NCI-H345 treated with DMSO at 0.1 percent for 48 hours (cell line): ENCODE results near the gene THBS2.
"Not testable (repeated sequence)": the region's sequence is repeated elsewhere in the genome, so short reads cannot be mapped to it uniquely, and the experiment has no call there.

Experiments used
- DNase-seq: peaks from one replicate; lab custom pipeline; 2025; ENCODE audit not compliant: unreplicated experiment; lab: John Stamatoyannopoulos, UW

Gene THBS2

GRCh38 chr6:169232507-169232931, 21.1 kb downstream of the THBS2 start:
- no peak for DNase-seq

GRCh38 chr6:169231790-169232506, 21.7 kb downstream of the THBS2 start:
- no peak for DNase-seq

- DNase-seq, result no peak
Observed at GRCh38 chr6:169230946-169231789, 22.5 kb downstream of the THBS2 start.

GRCh38 chr6:169230322-169230665, 23.4 kb downstream of the THBS2 start:
- DNase-seq, result no peak

GRCh38 chr6:169229615-169230321, 23.9 kb downstream of the THBS2 start:
- no peak for DNase-seq

- DNase-seq, result no peak
Observed at GRCh38 chr6:169227116-169227515, 26.5 kb downstream of the THBS2 start.

- DNase-seq, result no peak
Observed at GRCh38 chr6:169225887-169226286, 27.8 kb downstream of the THBS2 start.

GRCh38 chr6:169225131-169225576, 28.5 kb downstream of the THBS2 start:
- no peak for DNase-seq

- DNase-seq, result no peak
Observed at GRCh38 chr6:169224716-169225115, 28.9 kb downstream of the THBS2 start.

- DNase-seq, result no peak
Observed at GRCh38 chr6:169224185-169224695, 29.4 kb downstream of the THBS2 start.

GRCh38 chr6:169223006-169223405, 30.6 kb downstream of the THBS2 start:
- no peak for DNase-seq

- DNase-seq, result no peak
Observed at GRCh38 chr6:169222126-169222525, 31.5 kb downstream of the THBS2 start.

- no peak for DNase-seq
Observed at GRCh38 chr6:169221264-169221663, 32.4 kb downstream of the THBS2 start.

- DNase-seq, result no peak
Observed at GRCh38 chr6:169220068-169220964, 33.3 kb downstream of the THBS2 start.

GRCh38 chr6:169217972-169218371, 35.7 kb downstream of the THBS2 start:
- DNase-seq, result no peak

- DNase-seq, result no peak
Observed at GRCh38 chr6:169216830-169217229, 36.8 kb downstream of the THBS2 start.

- no peak for DNase-seq
Observed at GRCh38 chr6:169215201-169215681, 38.4 kb downstream of the THBS2 start.

- DNase-seq, result not testable (repeated sequence)
Observed at GRCh38 chr6:169214789-169215188, 38.9 kb downstream of the THBS2 start.

GRCh38 chr6:169213814-169214520, 39.7 kb downstream of the THBS2 start:
- no peak for DNase-seq
